GM12873 (cell line): Measurements from ENCODE around the gene CBX4.

ENCODE experiments used
- TF ChIP-seq, protein P1 (sequence below): IDR thresholded peaks from 2 replicates; pipeline ENCODE4 v1.5.1; 2012; ENCODE audit warnings: low read depth, mild to moderate bottlenecking, moderate library complexity, low read length, control low read depth; ENCODE audit not compliant: insufficient read depth; ENCODE audit errors: missing control alignments

The CBX4 gene

DNA sequence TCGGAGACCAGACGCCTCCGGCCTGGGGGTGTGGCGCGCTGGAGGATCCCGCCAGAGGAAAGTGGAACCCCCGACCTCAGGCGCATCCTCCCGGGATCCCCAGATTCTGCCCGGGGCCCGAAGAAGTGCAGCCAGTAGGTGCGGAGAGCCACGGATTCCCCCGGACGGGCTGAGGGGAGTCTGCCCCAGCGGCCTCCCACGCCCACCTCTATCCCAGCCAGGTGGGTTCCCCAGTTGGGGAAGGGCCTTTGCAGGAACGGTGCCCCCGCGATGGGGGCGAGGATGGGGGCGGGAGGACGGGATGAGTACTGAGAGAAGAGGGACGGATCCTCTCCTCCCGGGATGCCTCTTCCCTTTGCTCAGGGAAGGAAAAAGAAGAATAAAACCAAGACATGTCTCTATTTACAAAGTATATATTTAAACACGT is 47.5 kb downstream of the CBX4 start:
- TF ChIP-seq, protein P1, sequence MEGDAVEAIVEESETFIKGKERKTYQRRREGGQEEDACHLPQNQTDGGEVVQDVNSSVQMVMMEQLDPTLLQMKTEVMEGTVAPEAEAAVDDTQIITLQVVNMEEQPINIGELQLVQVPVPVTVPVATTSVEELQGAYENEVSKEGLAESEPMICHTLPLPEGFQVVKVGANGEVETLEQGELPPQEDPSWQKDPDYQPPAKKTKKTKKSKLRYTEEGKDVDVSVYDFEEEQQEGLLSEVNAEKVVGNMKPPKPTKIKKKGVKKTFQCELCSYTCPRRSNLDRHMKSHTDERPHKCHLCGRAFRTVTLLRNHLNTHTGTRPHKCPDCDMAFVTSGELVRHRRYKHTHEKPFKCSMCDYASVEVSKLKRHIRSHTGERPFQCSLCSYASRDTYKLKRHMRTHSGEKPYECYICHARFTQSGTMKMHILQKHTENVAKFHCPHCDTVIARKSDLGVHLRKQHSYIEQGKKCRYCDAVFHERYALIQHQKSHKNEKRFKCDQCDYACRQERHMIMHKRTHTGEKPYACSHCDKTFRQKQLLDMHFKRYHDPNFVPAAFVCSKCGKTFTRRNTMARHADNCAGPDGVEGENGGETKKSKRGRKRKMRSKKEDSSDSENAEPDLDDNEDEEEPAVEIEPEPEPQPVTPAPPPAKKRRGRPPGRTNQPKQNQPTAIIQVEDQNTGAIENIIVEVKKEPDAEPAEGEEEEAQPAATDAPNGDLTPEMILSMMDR, result no peak

DNA sequence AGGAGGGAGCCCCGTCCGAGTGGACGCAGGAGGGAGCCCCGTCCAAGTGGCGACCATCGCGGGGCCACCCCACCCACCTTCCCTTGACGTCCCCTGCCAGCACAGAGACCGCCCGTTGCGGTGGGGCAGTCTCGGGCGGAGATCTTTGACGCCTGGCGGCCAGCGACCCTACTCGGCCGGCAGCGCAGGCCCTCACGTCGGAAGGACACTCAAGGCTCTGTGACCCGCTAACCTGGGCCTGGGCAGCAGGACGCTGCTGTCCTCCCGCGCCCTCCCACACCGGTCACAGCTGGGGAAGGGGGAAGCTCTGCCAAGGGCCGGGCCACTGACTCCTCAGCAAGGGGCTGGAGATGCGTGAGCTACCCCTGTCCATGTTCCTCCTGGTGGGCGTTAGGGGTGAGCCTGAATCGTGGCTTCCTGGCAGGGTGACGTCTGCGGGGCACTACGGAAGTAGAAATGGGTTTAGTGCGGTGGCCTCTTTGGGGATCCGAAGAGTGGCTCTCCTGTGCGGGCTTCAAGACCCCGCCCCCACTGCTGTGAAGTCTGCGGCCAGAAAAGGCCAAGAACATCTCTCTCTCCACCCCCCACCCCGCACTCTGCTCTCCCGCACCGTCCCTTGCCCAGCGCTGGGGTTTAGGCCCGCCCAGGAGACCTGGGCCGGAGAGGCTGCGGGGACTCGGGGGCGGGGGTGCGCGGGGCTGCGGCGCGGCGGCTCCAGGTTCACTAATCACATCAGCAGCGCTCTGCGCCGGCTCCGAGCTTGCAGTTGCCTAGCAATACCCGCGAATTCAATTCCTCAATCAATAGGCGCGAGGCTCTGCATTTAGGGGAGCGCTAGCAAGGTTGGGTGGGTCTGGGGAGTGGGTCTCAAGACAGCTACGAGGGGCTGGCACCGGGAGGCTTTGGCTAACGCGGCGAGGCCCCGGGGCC is 48.2 kb downstream of the CBX4 start:
- TF ChIP-seq, protein P1, result no peak

DNA sequence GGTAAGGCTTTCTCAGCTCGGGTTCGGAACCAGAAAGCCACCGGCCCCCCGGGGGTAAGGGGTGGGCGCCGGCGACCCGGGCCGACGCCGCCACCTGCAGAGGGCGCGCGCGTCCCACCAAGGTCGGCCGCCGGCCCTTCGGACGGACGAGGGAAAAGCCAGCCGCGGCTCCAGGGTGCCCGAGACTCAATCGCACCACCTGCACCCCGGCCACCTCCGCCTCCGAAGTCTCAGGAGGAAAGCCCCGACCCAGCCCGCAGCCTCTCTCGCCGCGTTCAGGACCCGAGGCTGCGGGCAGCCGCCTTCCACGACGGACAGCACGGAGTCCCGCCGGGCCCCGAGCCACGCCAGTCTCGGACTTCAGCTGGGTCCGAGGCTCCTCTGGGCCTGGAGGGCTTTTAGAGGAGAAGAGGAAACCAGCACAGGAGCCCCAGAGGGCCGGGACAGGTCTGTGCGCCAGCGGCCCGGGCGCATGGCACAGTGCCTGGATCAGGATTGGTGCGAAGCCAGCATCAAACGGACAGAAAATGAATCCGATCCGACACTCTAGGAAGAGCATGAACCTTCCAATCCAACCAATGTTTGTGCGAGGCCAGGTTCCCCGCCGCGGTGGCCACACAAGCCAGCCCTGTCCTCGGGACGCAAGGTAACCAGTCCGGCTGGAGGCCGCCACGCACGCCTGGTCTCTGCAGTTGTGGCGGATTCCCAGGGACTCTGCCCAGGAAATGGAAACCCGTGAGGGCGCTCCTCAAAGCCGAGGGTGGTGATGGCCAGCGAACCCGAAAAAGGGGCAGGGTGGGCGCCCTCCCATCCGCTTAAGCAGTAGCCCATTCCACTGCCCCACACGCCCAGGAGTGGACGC is 49.1 kb downstream of the CBX4 start:
- TF ChIP-seq, protein P1, result peak; percentile 63

DNA sequence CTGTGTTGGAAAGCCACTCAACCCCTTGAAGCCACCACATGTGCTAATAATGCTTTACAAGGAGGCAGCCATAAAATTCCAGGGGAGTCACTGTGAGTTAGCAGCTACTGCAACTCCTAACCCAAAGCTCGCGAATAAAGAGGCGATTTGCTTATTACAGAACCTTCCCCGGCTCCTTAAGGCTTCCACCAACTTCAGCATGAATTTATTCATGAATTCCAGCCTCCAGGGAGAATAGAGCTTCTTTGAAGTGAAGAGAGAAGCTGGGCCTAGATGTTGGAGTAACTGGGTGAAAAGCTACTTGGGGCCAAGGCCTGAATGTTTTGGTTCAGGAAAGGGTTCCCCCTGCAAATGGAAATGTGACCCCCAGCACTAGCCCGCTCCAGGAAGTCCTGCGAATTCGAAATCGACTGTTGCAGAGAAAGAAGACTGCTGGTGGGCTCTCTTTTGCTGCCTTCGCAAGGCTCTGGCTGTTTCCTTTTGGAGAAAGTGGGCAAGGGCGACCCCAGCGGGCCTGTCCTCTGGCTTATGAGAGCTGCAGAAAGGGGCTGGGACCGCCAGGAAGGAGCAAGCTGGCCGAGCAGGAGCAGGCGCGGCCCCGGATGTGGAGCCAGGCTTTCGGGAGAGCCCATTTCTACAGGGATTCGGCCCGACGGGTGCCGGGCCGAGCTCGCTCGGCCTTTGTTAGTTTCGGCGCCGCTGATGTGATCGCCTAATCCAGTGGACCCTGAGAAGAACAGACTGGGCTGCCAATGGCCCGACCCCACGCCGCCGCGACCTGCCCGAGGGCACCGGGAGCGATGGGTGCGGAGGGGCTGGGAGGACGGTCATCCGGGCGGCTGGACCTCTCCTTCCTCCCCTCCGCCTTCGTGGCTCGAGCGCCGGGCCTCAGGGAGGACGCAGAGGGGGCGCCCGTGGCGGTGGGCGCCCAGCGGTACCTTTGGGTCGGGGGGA is 50.0 kb downstream of the CBX4 start:
- TF ChIP-seq, protein P1, result no peak

DNA sequence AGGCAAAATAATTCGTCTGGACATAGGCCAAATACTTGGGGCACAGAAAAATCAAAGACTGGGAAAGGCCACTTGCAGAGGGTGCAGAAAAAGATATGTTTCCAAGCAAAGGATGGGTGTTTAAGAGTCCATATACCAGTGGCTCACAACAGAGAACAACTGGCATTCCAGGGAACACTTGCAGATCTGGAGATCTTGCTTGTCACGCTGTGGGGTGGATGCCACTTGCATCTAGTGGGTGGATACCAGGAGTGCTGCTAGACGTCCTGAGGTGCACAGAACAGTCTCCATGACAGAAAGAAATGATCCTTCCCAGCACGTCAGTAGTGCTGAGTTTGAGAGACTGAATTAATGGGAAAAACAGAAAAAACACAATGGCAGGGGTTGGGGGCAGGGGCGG is 50.8 kb downstream of the CBX4 start:
- TF ChIP-seq, protein P1, result no peak

DNA sequence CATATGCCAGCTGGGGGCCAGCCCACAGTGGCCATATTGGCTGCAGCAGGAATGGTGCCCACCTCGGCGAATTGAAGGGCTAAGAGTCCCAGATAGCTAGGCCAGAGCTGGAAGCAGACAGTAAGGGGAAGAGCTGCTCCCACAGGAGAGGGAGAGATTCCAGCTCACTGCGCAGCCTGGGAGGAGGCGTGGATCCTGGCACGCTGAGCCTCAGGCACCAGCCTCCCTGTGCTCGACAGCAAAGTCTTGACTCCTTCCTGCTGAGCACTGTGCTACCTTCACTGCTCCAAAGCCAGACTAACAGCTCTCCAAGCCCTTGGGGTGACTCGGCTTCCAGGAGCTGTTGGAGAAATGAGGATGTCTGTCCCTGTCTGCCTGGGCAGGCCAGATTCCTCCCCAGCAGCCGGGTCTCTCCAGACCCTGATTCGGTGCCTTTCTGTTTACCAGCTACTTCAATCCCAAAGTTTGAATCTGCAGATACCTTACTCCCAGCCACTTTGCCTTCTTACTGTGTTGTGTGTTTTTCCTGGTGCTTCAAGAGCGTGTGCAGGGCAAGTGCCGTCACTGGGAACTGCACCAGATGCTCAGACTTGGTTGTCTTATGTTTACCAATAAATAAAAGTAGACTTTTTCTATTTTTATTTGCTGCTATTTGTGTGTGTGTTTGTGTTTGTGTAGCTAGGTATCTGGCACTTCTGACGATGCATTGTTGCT is 52.2 kb downstream of the CBX4 start:
- TF ChIP-seq, protein P1, result no peak
